H1 (cell line): Measurements from ENCODE around the gene ZNF750. TPM values are rescaled to one million over a fixed set of nuclear protein-coding genes. Genes with fewer than 3 reads are reported as not detected.

Experiments used
- BCL11A ChIP-seq, 2 experiments: IDR thresholded peaks; one replicate each; pipeline ENCODE4 v1.6.1; 2011; ENCODE audit warnings: low read depth in 2 of 2, low read length in 2 of 2, mild to moderate bottlenecking in 2 of 2
- EP300 ChIP-seq, 2 experiments: IDR thresholded peaks; 1 replicate in 1 of 2; 2 replicates in 1 of 2; pipeline ENCODE4 v1.6.1; 2011 to 2012; ENCODE audit warnings: low read depth in 2 of 2, low read length in 2 of 2, mild to moderate bottlenecking in 2 of 2, borderline replicate concordance in 1 of 2, inconsistent platforms in 1 of 2, moderate library complexity in 1 of 2
- SAP30 ChIP-seq: fragments of 300-600 bp; sonication (generic); IDR thresholded peaks from 2 replicates; pipeline ENCODE4 v1.7.1; 2012; ENCODE audit warnings: low read length, moderate library complexity, mild to moderate bottlenecking, inconsistent platforms; ENCODE audit not compliant: insufficient read depth, insufficient replicate concordance
- SP1 ChIP-seq: IDR thresholded peaks from 2 replicates; pipeline ENCODE4 v1.6.1; 2011; ENCODE audit warnings: low read depth, low read length
- SP2 ChIP-seq: IDR thresholded peaks from 2 replicates; pipeline ENCODE4 v1.6.1; 2012; ENCODE audit warnings: mild to moderate bottlenecking, low read length, inconsistent platforms
- TAF1 ChIP-seq: IDR thresholded peaks from 2 replicates; pipeline ENCODE4 v1.6.1; 2011; ENCODE audit warnings: mild to moderate bottlenecking, low read depth, low read length
- polyA plus RNA-seq, 7 experiments: library from polyadenylated mRNA; depleted of rRNA in 3 of 7; stranded (reverse) in 5 of 7; unstranded in 2 of 7; fragments of >200 nt in 5 of 7; fragments of 200-250 nt in 2 of 7; gene quantifications; 1 replicate in 5 of 7; 2 replicates in 1 of 7; 4 replicates in 1 of 7; pipeline versions ENCODE4 v1.2.1 to v1.2.3, GENCODE V29; 2011 to 2013; ENCODE audit warnings: missing spikeins in 2 of 7, mixed read lengths in 2 of 7
- total RNA-seq: library from RNA; stranded (reverse); fragmentation: NEBNext Ultra II Directional; extraction: Animal tissue kit (Norgen Biotek cat#: 25700); gene quantifications from 2 replicates; pipeline ENCODE4 v1.2.1, GENCODE V29; 2021
- TF ChIP-seq, protein P1 (sequence below): fragments of 300-600 bp; sonication (generic); IDR thresholded peaks from 2 replicates; pipeline ENCODE4 v1.7.1; 2012; ENCODE audit warnings: low read length, moderate library complexity, mild to moderate bottlenecking, inconsistent platforms; ENCODE audit not compliant: insufficient replicate concordance
- TF ChIP-seq, protein P2 (sequence below): IDR thresholded peaks from 2 replicates; pipeline ENCODE4 v1.6.1; 2011; ENCODE audit warnings: low read length, improper control_type of control experiment

Gene ZNF750
- total and polyA plus RNA-seq, 2 of the 8 experiments (the other 6 are each of a cell fraction or from before 2014, with no cell fraction given): not detected

DNA sequence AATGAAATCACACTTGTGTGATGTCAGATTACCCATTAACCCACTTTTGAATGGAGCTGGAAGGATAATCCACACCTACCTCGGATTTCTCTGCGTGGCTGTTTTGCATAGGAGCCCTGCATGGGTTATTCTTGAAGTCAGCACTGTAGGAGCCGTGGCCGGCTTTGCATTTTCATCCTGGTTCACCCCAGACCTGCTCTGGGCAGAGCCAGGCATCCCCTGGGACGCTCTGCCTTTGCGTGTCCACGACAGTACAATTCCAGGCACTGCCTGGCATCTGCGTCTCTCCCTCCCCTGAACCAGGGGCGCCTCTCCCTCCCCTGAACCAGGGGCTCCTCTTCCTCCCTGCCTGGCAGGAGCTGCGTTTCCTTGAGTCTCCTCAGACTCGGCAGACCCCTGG, 29.7 kb upstream of the ZNF750 start (continued):
- TF ChIP-seq, protein P1, sequence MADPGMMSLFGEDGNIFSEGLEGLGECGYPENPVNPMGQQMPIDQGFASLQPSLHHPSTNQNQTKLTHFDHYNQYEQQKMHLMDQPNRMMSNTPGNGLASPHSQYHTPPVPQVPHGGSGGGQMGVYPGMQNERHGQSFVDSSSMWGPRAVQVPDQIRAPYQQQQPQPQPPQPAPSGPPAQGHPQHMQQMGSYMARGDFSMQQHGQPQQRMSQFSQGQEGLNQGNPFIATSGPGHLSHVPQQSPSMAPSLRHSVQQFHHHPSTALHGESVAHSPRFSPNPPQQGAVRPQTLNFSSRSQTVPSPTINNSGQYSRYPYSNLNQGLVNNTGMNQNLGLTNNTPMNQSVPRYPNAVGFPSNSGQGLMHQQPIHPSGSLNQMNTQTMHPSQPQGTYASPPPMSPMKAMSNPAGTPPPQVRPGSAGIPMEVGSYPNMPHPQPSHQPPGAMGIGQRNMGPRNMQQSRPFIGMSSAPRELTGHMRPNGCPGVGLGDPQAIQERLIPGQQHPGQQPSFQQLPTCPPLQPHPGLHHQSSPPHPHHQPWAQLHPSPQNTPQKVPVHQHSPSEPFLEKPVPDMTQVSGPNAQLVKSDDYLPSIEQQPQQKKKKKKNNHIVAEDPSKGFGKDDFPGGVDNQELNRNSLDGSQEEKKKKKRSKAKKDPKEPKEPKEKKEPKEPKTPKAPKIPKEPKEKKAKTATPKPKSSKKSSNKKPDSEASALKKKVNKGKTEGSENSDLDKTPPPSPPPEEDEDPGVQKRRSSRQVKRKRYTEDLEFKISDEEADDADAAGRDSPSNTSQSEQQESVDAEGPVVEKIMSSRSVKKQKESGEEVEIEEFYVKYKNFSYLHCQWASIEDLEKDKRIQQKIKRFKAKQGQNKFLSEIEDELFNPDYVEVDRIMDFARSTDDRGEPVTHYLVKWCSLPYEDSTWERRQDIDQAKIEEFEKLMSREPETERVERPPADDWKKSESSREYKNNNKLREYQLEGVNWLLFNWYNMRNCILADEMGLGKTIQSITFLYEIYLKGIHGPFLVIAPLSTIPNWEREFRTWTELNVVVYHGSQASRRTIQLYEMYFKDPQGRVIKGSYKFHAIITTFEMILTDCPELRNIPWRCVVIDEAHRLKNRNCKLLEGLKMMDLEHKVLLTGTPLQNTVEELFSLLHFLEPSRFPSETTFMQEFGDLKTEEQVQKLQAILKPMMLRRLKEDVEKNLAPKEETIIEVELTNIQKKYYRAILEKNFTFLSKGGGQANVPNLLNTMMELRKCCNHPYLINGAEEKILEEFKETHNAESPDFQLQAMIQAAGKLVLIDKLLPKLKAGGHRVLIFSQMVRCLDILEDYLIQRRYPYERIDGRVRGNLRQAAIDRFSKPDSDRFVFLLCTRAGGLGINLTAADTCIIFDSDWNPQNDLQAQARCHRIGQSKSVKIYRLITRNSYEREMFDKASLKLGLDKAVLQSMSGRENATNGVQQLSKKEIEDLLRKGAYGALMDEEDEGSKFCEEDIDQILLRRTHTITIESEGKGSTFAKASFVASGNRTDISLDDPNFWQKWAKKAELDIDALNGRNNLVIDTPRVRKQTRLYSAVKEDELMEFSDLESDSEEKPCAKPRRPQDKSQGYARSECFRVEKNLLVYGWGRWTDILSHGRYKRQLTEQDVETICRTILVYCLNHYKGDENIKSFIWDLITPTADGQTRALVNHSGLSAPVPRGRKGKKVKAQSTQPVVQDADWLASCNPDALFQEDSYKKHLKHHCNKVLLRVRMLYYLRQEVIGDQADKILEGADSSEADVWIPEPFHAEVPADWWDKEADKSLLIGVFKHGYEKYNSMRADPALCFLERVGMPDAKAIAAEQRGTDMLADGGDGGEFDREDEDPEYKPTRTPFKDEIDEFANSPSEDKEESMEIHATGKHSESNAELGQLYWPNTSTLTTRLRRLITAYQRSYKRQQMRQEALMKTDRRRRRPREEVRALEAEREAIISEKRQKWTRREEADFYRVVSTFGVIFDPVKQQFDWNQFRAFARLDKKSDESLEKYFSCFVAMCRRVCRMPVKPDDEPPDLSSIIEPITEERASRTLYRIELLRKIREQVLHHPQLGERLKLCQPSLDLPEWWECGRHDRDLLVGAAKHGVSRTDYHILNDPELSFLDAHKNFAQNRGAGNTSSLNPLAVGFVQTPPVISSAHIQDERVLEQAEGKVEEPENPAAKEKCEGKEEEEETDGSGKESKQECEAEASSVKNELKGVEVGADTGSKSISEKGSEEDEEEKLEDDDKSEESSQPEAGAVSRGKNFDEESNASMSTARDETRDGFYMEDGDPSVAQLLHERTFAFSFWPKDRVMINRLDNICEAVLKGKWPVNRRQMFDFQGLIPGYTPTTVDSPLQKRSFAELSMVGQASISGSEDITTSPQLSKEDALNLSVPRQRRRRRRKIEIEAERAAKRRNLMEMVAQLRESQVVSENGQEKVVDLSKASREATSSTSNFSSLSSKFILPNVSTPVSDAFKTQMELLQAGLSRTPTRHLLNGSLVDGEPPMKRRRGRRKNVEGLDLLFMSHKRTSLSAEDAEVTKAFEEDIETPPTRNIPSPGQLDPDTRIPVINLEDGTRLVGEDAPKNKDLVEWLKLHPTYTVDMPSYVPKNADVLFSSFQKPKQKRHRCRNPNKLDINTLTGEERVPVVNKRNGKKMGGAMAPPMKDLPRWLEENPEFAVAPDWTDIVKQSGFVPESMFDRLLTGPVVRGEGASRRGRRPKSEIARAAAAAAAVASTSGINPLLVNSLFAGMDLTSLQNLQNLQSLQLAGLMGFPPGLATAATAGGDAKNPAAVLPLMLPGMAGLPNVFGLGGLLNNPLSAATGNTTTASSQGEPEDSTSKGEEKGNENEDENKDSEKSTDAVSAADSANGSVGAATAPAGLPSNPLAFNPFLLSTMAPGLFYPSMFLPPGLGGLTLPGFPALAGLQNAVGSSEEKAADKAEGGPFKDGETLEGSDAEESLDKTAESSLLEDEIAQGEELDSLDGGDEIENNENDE: no peak
- TF ChIP-seq TAF1 (no peak), EP300 (IDR thresholded peaks at IDR 0.05; ENCODE audit: borderline replicate concordance in 1 of 2, low read depth in 2 of 2, low read length in 2 of 2) (no peak), SP1 (no peak), SAP30 (no peak), SP2 (no peak), BCL11A (IDR thresholded peaks at IDR 0.05; ENCODE audit: low read depth in 2 of 2, low read length in 2 of 2) (no peak)
- TF ChIP-seq, protein P2, sequence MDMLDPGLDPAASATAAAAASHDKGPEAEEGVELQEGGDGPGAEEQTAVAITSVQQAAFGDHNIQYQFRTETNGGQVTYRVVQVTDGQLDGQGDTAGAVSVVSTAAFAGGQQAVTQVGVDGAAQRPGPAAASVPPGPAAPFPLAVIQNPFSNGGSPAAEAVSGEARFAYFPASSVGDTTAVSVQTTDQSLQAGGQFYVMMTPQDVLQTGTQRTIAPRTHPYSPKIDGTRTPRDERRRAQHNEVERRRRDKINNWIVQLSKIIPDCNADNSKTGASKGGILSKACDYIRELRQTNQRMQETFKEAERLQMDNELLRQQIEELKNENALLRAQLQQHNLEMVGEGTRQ: no peak
